NT2/D1 (cell line): ENCODE data around the gene NPSR1.
"Not testable (repeated sequence)": the region's sequence is repeated elsewhere in the genome, so short reads cannot be mapped to it uniquely, and the experiment has no call there.

Experiments used
- DNase-seq: peaks from one replicate; pipeline ENCODE4 v3.0.0-alpha.2; 2011; ENCODE audit warnings: low read depth, low spot score
- H3K27me3 ChIP-seq: 2 replicates; pipeline ENCODE4 v1.6.0; 2011; ENCODE audit warnings: mild to moderate bottlenecking; ENCODE audit not compliant: insufficient read length, insufficient read depth
- H3K36me3 ChIP-seq: 2 replicates; pipeline ENCODE4 v1.6.1; 2011; ENCODE audit warnings: mild to moderate bottlenecking, low read length, mixed read lengths; ENCODE audit not compliant: insufficient read depth, insufficient read length
- H3K4me1 ChIP-seq: 2 replicates; pipeline ENCODE4 v1.5.1; 2011; ENCODE audit not compliant: insufficient read depth, insufficient read length
- H3K4me3 ChIP-seq: 2 replicates; pipeline ENCODE4 v1.5.1; 2011; ENCODE audit warnings: low read depth; ENCODE audit not compliant: insufficient read length
- H3K9ac ChIP-seq: 2 replicates; pipeline ENCODE4 v1.6.0; 2011; ENCODE audit warnings: low read depth; ENCODE audit not compliant: insufficient read length
- H3K9me3 ChIP-seq: 2 replicates; pipeline ENCODE4 v1.5.1; 2011; ENCODE audit warnings: mild to moderate bottlenecking, low read length; ENCODE audit not compliant: insufficient read depth
- SUZ12 ChIP-seq: IDR thresholded peaks from 2 replicates; pipeline ENCODE4 v1.6.1; 2011; ENCODE audit not compliant: insufficient read length, insufficient read depth; ENCODE audit errors: extremely low read depth
- YY1 ChIP-seq: IDR thresholded peaks from 2 replicates; pipeline ENCODE4 v1.6.1; 2011; ENCODE audit not compliant: insufficient read length, insufficient read depth
- ZNF274 ChIP-seq: IDR thresholded peaks from 2 replicates; pipeline ENCODE4 v1.6.1; 2011; ENCODE audit warnings: mild to moderate bottlenecking, low read depth, low read length

Gene NPSR1

GRCh38 chr7:34657632-34658268 is at the start of gene NPSR1:
NPSR1 (plus strand) TSS chr7:34658218; CDS start chr7:34658413, 195 bp downstream.
- no peak within 1 kb of the TSS for H3K4me3 ChIP-seq
- TF ChIP-seq ZNF274 (no peak), YY1 (no peak), SUZ12 (no peak)
- H3K9me3 ChIP-seq = no peaks in the 10 kb centered on the region
- DNase-seq = no peak
- peaks cover 9% of the 10 kb centered on the region for H3K27me3 ChIP-seq
- no peaks in the 10 kb centered on the region for H3K4me1 ChIP-seq
- H3K36me3 ChIP-seq = no peaks in the 10 kb centered on the region
- no peak within 1 kb of the TSS for H3K9ac ChIP-seq

DNA sequence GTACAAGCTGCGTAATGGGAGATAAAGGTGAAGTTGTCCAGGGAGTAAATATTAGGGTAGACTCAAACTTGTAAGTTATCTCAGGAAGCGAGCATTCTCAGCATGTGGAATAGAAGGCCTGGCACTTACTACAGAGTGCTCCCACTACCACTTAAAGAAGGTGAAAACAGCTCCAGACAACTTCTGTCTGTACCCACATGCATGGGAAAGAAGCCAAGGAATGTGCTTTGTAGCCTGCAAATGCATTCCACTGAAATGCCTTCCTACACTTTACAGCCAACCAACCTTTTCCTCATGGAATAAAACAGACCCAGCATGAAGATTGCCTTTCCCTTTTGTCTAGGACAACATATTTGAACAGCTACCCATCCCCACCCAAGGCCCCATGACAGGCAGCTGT is 45.4 kb upstream of the NPSR1 start:
- no peak for TF ChIP-seq YY1
- TF ChIP-seq SUZ12 = no peak
- TF ChIP-seq ZNF274 = no peak
- peaks cover 6% of the 10 kb centered on the region; the same call in 1 of the 2 replicates for H3K9me3 ChIP-seq
- no peaks in the 10 kb centered on the region for H3K27me3 ChIP-seq
- DNase-seq = peak; percentile 51
- H3K4me1 ChIP-seq = no peaks in the 10 kb centered on the region
- no peak overlapping the region for H3K4me3 ChIP-seq
- no peaks in the 10 kb centered on the region for H3K36me3 ChIP-seq
- no peak overlapping the region for H3K9ac ChIP-seq

- DNase-seq = no peak
- Histone ChIP-seq H3K4me1 (no peaks in the 10 kb centered on the region), H3K4me3 (no peak overlapping the region)
These were observed 37.6 kb upstream of the NPSR1 start for GRCh38 chr7:34620425-34620824.

GRCh38 chr7:34622182-34622581 is 35.8 kb upstream of the NPSR1 start:
- Histone ChIP-seq H3K4me3 (no peak overlapping the region), H3K9me3 (no peaks in the 10 kb centered on the region), H3K36me3 (no peaks in the 10 kb centered on the region), H3K4me1 (no peaks in the 10 kb centered on the region), H3K9ac (no peak overlapping the region), H3K27me3 (no peaks in the 10 kb centered on the region)
- no peak for TF ChIP-seq YY1
- TF ChIP-seq SUZ12 = no peak
- TF ChIP-seq ZNF274 = no peak
- DNase-seq = peak; percentile 46

More at GRCh38 chr7:34620425-34620824, 37.6 kb upstream of the NPSR1 start:
- TF ChIP-seq SUZ12 = no peak
- TF ChIP-seq ZNF274 = no peak
- no peak for TF ChIP-seq YY1
- H3K27me3 ChIP-seq = no peaks in the 10 kb centered on the region
- no peaks in the 10 kb centered on the region for H3K36me3 ChIP-seq
- no peaks in the 10 kb centered on the region for H3K9me3 ChIP-seq
- no peak overlapping the region for H3K9ac ChIP-seq

GRCh38 chr7:34622771-34623250 is 35.2 kb upstream of the NPSR1 start:
- Histone ChIP-seq H3K36me3 (no peaks in the 10 kb centered on the region), H3K27me3 (no peaks in the 10 kb centered on the region), H3K9me3 (no peaks in the 10 kb centered on the region), H3K4me3 (no peak overlapping the region), H3K4me1 (no peaks in the 10 kb centered on the region), H3K9ac (no peak overlapping the region)
- DNase-seq = no peak
- TF ChIP-seq SUZ12 = no peak
- TF ChIP-seq YY1 = no peak
- no peak for TF ChIP-seq ZNF274

GRCh38 chr7:34628618-34629017 is 29.4 kb upstream of the NPSR1 start:
- not testable (repeated sequence) for DNase-seq, H3K36me3 ChIP-seq, H3K4me1 ChIP-seq, H3K4me3 ChIP-seq, H3K27me3 ChIP-seq, H3K9ac ChIP-seq, H3K9me3 ChIP-seq

- TF ChIP-seq SUZ12 (no peak), YY1 (no peak), ZNF274 (no peak)
- H3K4me1 ChIP-seq = no peaks in the 10 kb centered on the region
- H3K27me3 ChIP-seq = no peaks in the 10 kb centered on the region
- H3K9ac ChIP-seq = no peak overlapping the region
- no peak for DNase-seq
- no peaks in the 10 kb centered on the region for H3K9me3 ChIP-seq
- H3K4me3 ChIP-seq = no peak overlapping the region
- H3K36me3 ChIP-seq = no peaks in the 10 kb centered on the region
These were observed 5.2 kb upstream of the NPSR1 start for GRCh38 chr7:34652809-34653208.
